ENCODE results near the gene B4GALT4.

The B4GALT4 gene

DNA sequence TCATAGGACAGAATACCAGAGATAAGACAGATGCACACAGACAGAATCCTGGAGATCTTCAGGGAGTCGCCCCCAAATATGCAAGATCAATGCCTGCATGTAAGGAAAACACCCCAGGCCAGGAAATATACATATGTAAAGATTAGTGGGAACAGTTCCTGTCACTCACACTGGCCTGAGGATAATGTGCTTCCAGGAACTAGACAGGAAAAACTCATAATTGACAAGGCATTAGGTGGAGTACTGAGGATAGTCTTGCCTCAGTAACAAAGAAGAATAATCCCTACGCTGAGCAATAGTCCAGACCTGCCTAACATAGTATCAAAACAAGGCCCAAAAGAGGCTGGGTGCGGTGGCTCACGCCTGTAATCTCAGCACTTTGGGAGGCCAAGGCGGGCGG is 20.4 kb upstream of the B4GALT4 start:
- TF ChIP-seq, protein P1, sequence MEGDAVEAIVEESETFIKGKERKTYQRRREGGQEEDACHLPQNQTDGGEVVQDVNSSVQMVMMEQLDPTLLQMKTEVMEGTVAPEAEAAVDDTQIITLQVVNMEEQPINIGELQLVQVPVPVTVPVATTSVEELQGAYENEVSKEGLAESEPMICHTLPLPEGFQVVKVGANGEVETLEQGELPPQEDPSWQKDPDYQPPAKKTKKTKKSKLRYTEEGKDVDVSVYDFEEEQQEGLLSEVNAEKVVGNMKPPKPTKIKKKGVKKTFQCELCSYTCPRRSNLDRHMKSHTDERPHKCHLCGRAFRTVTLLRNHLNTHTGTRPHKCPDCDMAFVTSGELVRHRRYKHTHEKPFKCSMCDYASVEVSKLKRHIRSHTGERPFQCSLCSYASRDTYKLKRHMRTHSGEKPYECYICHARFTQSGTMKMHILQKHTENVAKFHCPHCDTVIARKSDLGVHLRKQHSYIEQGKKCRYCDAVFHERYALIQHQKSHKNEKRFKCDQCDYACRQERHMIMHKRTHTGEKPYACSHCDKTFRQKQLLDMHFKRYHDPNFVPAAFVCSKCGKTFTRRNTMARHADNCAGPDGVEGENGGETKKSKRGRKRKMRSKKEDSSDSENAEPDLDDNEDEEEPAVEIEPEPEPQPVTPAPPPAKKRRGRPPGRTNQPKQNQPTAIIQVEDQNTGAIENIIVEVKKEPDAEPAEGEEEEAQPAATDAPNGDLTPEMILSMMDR (IDR thresholded peaks at IDR 0.05; ENCODE audit: low read depth, low read length): no peak
- no peak for DNase-seq (ENCODE audit: extremely low read depth, low read depth)

GRCh38 chr3:119259821-119260220 is 19.1 kb upstream of the B4GALT4 start:
- DNase-seq (ENCODE audit: extremely low read depth, low read depth): no peak
- TF ChIP-seq, protein P1 (IDR thresholded peaks at IDR 0.05; ENCODE audit: low read depth, low read length): no peak

GRCh38 chr3:119258915-119259314 is 18.2 kb upstream of the B4GALT4 start:
- TF ChIP-seq, protein P1 (IDR thresholded peaks at IDR 0.05; ENCODE audit: low read depth, low read length): no peak
- no peak for DNase-seq (ENCODE audit: extremely low read depth, low read depth)

- no peak for DNase-seq (ENCODE audit: extremely low read depth, low read depth)
- TF ChIP-seq, protein P1 (IDR thresholded peaks at IDR 0.05; ENCODE audit: low read depth, low read length): no peak
Observed at GRCh38 chr3:119257654-119258410, 17.2 kb upstream of the B4GALT4 start.

- DNase-seq (ENCODE audit: extremely low read depth, low read depth): no peak
- TF ChIP-seq, protein P1 (IDR thresholded peaks at IDR 0.05; ENCODE audit: low read depth, low read length): no peak
Observed at GRCh38 chr3:119257111-119257510, 16.4 kb upstream of the B4GALT4 start.

GRCh38 chr3:119255214-119255613 is 14.5 kb upstream of the B4GALT4 start:
- TF ChIP-seq, protein P1 (IDR thresholded peaks at IDR 0.05; ENCODE audit: low read depth, low read length): no peak
- DNase-seq (ENCODE audit: extremely low read depth, low read depth): no peak

GRCh38 chr3:119245778-119246177 is 5.1 kb upstream of the B4GALT4 start:
- TF ChIP-seq, protein P1 (IDR thresholded peaks at IDR 0.05; ENCODE audit: low read depth, low read length): no peak
- no peak for DNase-seq (ENCODE audit: extremely low read depth, low read depth)
